Effector memory CD8-positive, alpha-beta T cell (primary cell): ENCODE results near the gene ADGRB3.
"Not testable (repeated sequence)": the region's sequence is repeated elsewhere in the genome, so short reads cannot be mapped to it uniquely, and the experiment has no call there.

Experiments used
- ATAC-seq: fragments of 150-1000 bp; cut with Tn5 transposase; replicated peaks from 2 replicates; pipeline ENCODE4 v1.10.0; 2021; ENCODE audit warnings: mild to moderate bottlenecking, moderate library complexity
- DNase-seq, 3 experiments: peaks; one replicate each; pipeline ENCODE4 v3.0.0; 2021
- H3K27ac Mint-ChIP-seq, 2 donors: one replicate each; pipeline ENCODE4 v1.8.0; 2022; ENCODE audit warnings: mild to moderate bottlenecking in 2 of 2, mixed read lengths in 2 of 2, moderate library complexity in 2 of 2
- H3K27me3 Mint-ChIP-seq, 2 donors: one replicate each; pipeline ENCODE4 v1.8.0; 2022; ENCODE audit warnings: mixed read lengths in 2 of 2
- H3K36me3 Mint-ChIP-seq: one replicate; pipeline ENCODE4 v1.8.0; 2022; ENCODE audit warnings: mild to moderate bottlenecking, moderate library complexity, mixed read lengths; ENCODE audit not compliant: insufficient read depth
- H3K4me1 Mint-ChIP-seq, 2 donors: one replicate each; pipeline ENCODE4 v1.8.0; 2022; ENCODE audit warnings: low read depth in 2 of 2, mixed read lengths in 2 of 2
- H3K4me3 Mint-ChIP-seq, 2 donors: one replicate each; pipeline ENCODE4 v1.8.0; 2022; ENCODE audit warnings: mild to moderate bottlenecking in 2 of 2, mixed read lengths in 2 of 2, moderate library complexity in 2 of 2
- H3K9me3 Mint-ChIP-seq, 2 donors: one replicate each; pipeline ENCODE4 v1.8.0; 2022; ENCODE audit warnings: mixed read lengths in 2 of 2

The ADGRB3 gene

GRCh38 chr6:68743099-68743498 is 108.0 kb downstream of the ADGRB3 start:
- DNase-seq (no peak), ATAC-seq (no peak)
- no peaks in the 10 kb centered on the region for H3K4me1 Mint-ChIP-seq
- H3K27me3 Mint-ChIP-seq: no peaks in the 10 kb centered on the region
- peaks cover 6 to 8% of the 10 kb centered on the region in 2 donors for H3K9me3 Mint-ChIP-seq
- H3K27ac Mint-ChIP-seq: no peak overlapping the region
- no peaks in the 10 kb centered on the region for H3K36me3 Mint-ChIP-seq
- no peak overlapping the region for H3K4me3 Mint-ChIP-seq

GRCh38 chr6:68744376-68744775 is 109.3 kb downstream of the ADGRB3 start:
- DNase-seq, H3K27me3 Mint-ChIP-seq, H3K4me3 Mint-ChIP-seq, H3K27ac Mint-ChIP-seq, H3K36me3 Mint-ChIP-seq, H3K4me1 Mint-ChIP-seq, ATAC-seq, H3K9me3 Mint-ChIP-seq: not testable (repeated sequence)

- ATAC-seq (no peak), DNase-seq (no peak)
- H3K9me3 Mint-ChIP-seq: peaks cover 6 to 10% of the 10 kb centered on the region in 2 donors
- no peaks in the 10 kb centered on the region for H3K4me1 Mint-ChIP-seq
- H3K27me3 Mint-ChIP-seq: no peaks in the 10 kb centered on the region
- no peaks in the 10 kb centered on the region for H3K36me3 Mint-ChIP-seq
- no peak overlapping the region for H3K4me3 Mint-ChIP-seq
- no peak overlapping the region for H3K27ac Mint-ChIP-seq
Measured at GRCh38 chr6:68746376-68746775, 111.3 kb downstream of the ADGRB3 start.

- no peaks in the 10 kb centered on the region for H3K27me3 Mint-ChIP-seq
- no peak for DNase-seq
- H3K4me1 Mint-ChIP-seq: no peaks in the 10 kb centered on the region
- peaks cover 6 to 10% of the 10 kb centered on the region in 2 donors for H3K9me3 Mint-ChIP-seq
- no peak overlapping the region for H3K27ac Mint-ChIP-seq
- no peak for ATAC-seq
- no peaks in the 10 kb centered on the region for H3K36me3 Mint-ChIP-seq
- no peak overlapping the region for H3K4me3 Mint-ChIP-seq
Measured at GRCh38 chr6:68747110-68747790, 112.2 kb downstream of the ADGRB3 start.

GRCh38 chr6:68747832-68748231 is 112.8 kb downstream of the ADGRB3 start:
- not testable (repeated sequence) for H3K36me3 Mint-ChIP-seq, H3K4me3 Mint-ChIP-seq, DNase-seq, H3K27me3 Mint-ChIP-seq, H3K27ac Mint-ChIP-seq, H3K4me1 Mint-ChIP-seq, ATAC-seq
- peaks cover 8 to 13% of the 10 kb centered on the region in 2 donors for H3K9me3 Mint-ChIP-seq

- Mint-ChIP-seq H3K4me1 (no peaks in the 10 kb centered on the region), H3K9me3 (peaks cover 5 to 22% of the 10 kb centered on the region in 2 donors), H3K36me3 (no peaks in the 10 kb centered on the region), H3K4me3 (no peak overlapping the region), H3K27ac (no peak overlapping the region), H3K27me3 (no peaks in the 10 kb centered on the region)
- ATAC-seq: no peak
- DNase-seq: no peak
Measured at GRCh38 chr6:68754681-68755213, 119.7 kb downstream of the ADGRB3 start.

GRCh38 chr6:68756454-68757375 is 121.6 kb downstream of the ADGRB3 start:
- H3K36me3 Mint-ChIP-seq: no peaks in the 10 kb centered on the region
- H3K27ac Mint-ChIP-seq: no peak overlapping the region
- H3K27me3 Mint-ChIP-seq: no peaks in the 10 kb centered on the region
- peaks cover 5 to 22% of the 10 kb centered on the region in 2 donors for H3K9me3 Mint-ChIP-seq
- ATAC-seq: no peak
- H3K4me3 Mint-ChIP-seq: no peak overlapping the region
- no peaks in the 10 kb centered on the region for H3K4me1 Mint-ChIP-seq
- no peak for DNase-seq

GRCh38 chr6:68757821-68758220 is 122.7 kb downstream of the ADGRB3 start:
- no peak overlapping the region for H3K27ac Mint-ChIP-seq
- no peak overlapping the region for H3K4me3 Mint-ChIP-seq
- H3K36me3 Mint-ChIP-seq: no peaks in the 10 kb centered on the region
- H3K27me3 Mint-ChIP-seq: no peaks in the 10 kb centered on the region
- no peak for DNase-seq
- no peak for ATAC-seq
- H3K9me3 Mint-ChIP-seq: peaks cover 3 to 20% of the 10 kb centered on the region in 2 donors
- no peaks in the 10 kb centered on the region for H3K4me1 Mint-ChIP-seq

- Mint-ChIP-seq H3K9me3 (peaks cover 0 to 13% of the 10 kb centered on the region in 2 donors), H3K4me1 (no peaks in the 10 kb centered on the region), H3K27ac (no peak overlapping the region), H3K36me3 (no peaks in the 10 kb centered on the region), H3K4me3 (no peak overlapping the region), H3K27me3 (no peaks in the 10 kb centered on the region)
- ATAC-seq (no peak), DNase-seq (no peak)
Measured at GRCh38 chr6:68758559-68758958, 123.5 kb downstream of the ADGRB3 start.

GRCh38 chr6:68760485-68760884 is 125.4 kb downstream of the ADGRB3 start:
- Mint-ChIP-seq H3K36me3 (no peaks in the 10 kb centered on the region), H3K4me3 (no peak overlapping the region), H3K27ac (no peak overlapping the region), H3K27me3 (no peaks in the 10 kb centered on the region), H3K9me3 (no peaks in the 10 kb centered on the region), H3K4me1 (no peaks in the 10 kb centered on the region)
- DNase-seq (no peak), ATAC-seq (no peak)

GRCh38 chr6:68760941-68761676 is 126.0 kb downstream of the ADGRB3 start:
- no peaks in the 10 kb centered on the region for H3K27me3 Mint-ChIP-seq
- no peaks in the 10 kb centered on the region for H3K9me3 Mint-ChIP-seq
- H3K27ac Mint-ChIP-seq: no peak overlapping the region
- no peak for ATAC-seq
- no peaks in the 10 kb centered on the region for H3K4me1 Mint-ChIP-seq
- H3K36me3 Mint-ChIP-seq: no peaks in the 10 kb centered on the region
- no peak overlapping the region for H3K4me3 Mint-ChIP-seq
- DNase-seq: no peak

- no peaks in the 10 kb centered on the region for H3K4me1 Mint-ChIP-seq
Measured at GRCh38 chr6:68761985-68762384, 126.9 kb downstream of the ADGRB3 start.

GRCh38 chr6:68771426-68771825 is 136.3 kb downstream of the ADGRB3 start:
- Mint-ChIP-seq H3K9me3 (peaks cover 12 to 14% of the 10 kb centered on the region in 2 donors), H3K4me1 (no peaks in the 10 kb centered on the region), H3K36me3 (no peaks in the 10 kb centered on the region), H3K4me3 (no peak overlapping the region), H3K27me3 (no peaks in the 10 kb centered on the region), H3K27ac (no peak overlapping the region)
- ATAC-seq: no peak
- DNase-seq: no peak

More at GRCh38 chr6:68761985-68762384, 126.9 kb downstream of the ADGRB3 start:
- ATAC-seq: no peak
- H3K27ac Mint-ChIP-seq: no peak overlapping the region
- no peak for DNase-seq
- H3K9me3 Mint-ChIP-seq: no peaks in the 10 kb centered on the region
- no peak overlapping the region for H3K4me3 Mint-ChIP-seq
- H3K27me3 Mint-ChIP-seq: no peaks in the 10 kb centered on the region
- H3K36me3 Mint-ChIP-seq: no peaks in the 10 kb centered on the region
